Stimulated activated CD8-positive, alpha-beta memory T cell treated with anti-CD3 and anti-CD28 coated beads, Interleukin-7, amount 100 ng/mL, for 24 hours (primary cell): Measurements from ENCODE around the gene MFSD11.
"Not testable (repeated sequence)": the region's sequence is repeated elsewhere in the genome, so short reads cannot be mapped to it uniquely, and the experiment has no call there.

ENCODE experiments used
- DNase-seq: peaks from one replicate; pipeline ENCODE4 v3.0.0-alpha.2; 2020; ENCODE audit warnings: low read depth

The MFSD11 gene

GRCh38 chr17:76748657-76749056 lies 10.7 kb downstream of the MFSD11 start:
- DNase-seq = no peak

DNA sequence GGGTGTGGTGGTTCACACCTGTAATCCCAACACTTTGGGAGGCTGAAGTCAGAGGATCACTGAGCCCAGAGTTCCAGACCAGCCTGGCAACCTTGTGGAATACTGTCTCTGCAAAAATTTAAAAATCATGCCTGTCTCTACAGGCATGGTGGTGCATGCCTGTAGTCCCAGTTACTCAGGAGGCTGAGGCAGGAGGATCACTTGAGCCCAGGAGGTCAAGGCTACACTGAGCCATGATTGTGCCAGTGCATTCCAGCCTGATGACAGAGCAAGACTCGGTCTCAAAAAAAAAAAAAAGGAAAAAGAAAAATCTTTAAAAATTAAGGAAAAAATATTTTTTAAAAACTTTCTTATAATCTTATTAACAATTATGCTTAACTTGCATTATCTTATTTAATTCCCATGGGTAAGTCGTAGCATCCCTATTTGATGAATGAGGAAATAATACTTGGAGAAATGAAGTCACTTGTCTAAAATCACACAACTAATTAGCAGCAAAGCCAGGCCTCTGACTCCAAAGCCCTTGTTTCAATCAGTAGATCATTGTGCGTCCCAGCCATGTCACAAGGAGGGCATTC lies 13.6 kb downstream of the MFSD11 start:
- no peak for DNase-seq

GRCh38 chr17:76752006-76752405 lies 14.1 kb downstream of the MFSD11 start:
- no peak for DNase-seq

DNA sequence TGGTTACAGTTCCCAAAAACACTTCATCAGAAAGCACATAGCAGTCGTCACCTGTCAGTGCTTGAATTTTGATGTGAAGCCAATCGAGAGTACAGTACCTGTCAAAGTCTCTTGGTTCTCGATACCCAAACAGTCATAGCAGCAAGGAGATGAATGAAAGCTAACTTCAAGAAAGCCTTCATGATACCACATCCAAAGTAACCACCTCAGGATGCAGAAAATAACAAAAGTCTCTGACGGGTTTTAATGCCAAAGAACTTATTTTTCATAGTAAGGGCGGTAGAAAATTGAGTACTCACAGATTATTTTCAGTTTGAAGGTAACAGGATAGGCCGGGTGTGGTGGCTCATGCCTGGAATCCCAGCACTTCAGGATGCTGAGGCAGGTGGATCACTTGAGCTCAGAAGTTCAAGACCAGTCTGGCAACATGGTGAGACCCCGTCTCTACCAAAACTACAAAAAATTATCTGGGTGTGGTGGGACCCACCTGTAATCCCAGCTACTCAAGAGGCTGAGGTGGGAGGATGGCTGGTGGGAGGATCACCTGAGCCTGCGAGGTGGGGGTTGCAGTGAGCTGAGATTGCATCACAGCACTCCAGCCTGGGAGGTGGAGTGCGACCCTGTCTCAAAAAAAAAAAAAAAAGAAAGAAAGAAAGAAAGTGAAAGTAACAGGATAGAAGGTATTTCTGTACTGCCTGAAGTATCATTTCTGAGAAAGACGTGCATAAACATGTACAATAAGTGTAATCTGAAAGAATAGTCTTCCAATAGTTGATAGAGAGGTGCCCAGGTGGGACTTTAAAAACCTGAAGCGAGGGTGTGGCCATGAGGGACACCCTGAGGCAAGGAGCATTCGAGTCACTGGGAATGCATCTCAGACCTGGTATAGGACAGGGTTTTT lies 15.4 kb downstream of the MFSD11 start:
- DNase-seq = no peak

- DNase-seq = no peak
Observed at GRCh38 chr17:76755285-76755684, 17.4 kb downstream of the MFSD11 start.

DNA sequence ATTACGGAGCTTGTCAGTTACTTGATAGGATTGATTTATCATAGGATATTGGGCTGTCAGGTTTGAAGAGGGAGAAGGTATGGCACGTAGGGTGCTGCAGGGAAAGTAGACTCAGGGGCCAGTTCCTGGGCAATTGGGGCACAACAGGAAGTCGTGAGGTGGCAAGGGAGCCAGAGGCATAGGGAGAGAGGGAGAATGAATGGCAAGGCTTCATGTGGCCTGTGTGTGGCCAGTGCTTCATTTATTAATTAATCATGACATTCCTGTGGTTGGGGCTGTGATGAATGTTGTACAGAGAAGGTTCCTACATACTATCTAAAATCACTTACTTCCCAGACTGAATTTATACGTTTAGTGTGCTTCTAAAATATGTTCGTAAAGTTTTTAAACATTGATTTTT lies 19.3 kb downstream of the MFSD11 start:
- no peak for DNase-seq

GRCh38 chr17:76758570-76758969 lies 20.7 kb downstream of the MFSD11 start:
- no peak for DNase-seq

DNA sequence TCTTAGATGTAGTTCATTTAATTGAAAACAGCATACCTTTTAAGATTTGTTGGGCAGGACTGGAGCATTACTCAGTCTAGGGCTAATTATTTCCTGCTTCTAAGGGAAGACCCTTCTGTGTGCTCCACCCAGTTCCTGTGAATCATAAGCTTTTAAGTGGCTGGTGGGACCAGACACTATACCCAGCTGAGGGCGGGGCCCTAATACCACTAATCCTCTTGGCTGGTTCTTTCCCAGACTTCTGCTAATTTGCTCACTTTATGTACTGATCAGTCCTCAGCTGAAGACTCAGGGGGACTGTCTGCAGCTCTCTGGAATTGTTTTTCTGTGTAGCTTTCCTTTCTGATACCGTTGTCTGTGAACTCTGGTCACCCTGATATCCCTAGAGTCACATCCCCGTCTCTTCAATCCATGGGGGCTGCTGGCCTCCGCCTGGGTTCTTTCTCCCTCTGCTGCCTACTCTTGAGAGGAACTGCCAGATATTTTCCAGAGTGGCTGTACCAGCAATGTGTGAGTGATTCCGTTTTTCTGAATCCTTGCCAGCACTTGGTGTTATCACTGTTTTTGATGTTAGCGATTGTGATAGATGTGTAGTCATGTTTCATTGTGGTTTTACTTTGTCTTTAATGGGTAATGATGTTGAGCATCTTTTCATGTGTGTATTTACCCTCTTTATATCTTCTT lies 35.1 kb downstream of the MFSD11 start:
- peak; percentile 12 for DNase-seq

DNA sequence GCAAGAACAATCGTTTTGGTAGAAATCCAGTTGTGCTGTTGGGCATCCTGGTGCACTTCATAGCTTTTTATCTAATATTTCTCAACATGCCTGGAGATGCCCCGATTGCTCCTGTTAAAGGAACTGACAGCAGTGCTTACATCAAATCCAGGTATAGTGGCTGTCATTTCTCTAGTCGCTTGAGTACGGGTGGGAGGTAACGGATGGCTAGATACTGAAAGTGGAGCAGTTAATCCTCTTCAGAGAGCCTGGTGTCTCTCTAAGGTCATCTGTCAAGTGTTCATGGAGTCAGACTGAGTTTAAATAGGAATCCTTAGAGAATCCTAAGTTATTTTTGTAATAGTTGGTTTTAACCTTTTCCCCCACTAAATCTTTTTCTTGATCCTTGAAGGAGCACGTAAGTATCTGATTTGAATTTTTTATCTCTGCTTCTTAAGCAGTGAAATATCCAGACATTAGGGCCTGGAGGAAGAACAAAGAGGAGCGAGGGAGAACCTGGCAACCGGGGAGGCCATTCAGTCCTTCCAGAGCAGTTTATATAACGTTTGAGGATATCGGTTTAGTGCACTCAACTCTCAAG lies 37.2 kb downstream of the MFSD11 start:
- DNase-seq = no peak

GRCh38 chr17:76781056-76781982 lies 43.4 kb downstream of the MFSD11 start:
- DNase-seq = no peak

GRCh38 chr17:76783146-76783545 lies 45.2 kb downstream of the MFSD11 start:
- no peak for DNase-seq

GRCh38 chr17:76784926-76785325 lies 47.0 kb downstream of the MFSD11 start:
- DNase-seq = no peak

GRCh38 chr17:76787866-76788265 lies 49.9 kb downstream of the MFSD11 start:
- DNase-seq = not testable (repeated sequence)

GRCh38 chr17:76789235-76789788 lies 51.4 kb downstream of the MFSD11 start:
- DNase-seq = no peak

DNA sequence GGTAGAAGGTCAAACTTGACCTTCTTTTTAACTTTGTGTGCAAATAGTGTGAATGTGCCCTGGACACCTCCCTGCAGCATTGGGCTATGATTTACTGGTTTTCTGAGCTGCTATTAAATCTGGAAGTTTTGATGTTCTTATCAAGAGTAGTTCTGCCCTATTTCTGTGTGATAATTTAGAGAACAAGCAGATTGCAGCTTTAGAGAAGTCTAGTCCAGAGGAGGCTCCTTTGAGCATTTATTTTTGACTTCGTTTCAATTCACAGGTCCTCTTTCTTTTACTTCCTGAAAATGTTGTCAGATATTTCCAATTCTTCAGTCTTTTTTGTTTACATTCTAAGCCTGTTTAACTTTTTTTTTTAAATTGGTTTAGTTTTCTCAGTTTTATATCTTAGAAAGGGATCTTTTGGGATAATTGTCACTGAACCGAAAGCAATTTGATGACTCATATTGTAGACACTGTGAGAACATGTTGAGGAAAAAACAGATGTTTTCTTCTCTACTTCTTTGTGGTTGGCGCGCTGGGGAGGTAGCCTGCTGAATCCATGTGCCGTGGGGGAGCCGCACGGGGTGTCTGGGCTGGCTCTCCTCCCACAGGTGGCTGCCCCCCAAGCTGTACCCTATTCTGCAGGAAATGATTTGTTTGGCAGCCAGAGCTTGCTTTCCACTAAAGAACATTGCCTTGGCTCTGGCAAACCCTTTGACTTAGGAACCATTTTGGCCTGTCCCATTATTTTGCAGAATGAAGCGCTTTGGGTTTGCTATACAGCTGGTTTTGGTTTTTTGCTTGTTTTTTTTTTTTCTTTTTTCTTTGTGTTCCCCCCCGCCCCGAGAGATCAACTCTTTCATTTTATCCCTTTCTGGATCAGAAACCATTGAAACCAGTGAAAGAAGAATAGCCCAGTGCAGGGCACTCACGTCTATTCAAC lies 53.4 kb downstream of the MFSD11 start:
- peak; percentile 12 for DNase-seq

DNA sequence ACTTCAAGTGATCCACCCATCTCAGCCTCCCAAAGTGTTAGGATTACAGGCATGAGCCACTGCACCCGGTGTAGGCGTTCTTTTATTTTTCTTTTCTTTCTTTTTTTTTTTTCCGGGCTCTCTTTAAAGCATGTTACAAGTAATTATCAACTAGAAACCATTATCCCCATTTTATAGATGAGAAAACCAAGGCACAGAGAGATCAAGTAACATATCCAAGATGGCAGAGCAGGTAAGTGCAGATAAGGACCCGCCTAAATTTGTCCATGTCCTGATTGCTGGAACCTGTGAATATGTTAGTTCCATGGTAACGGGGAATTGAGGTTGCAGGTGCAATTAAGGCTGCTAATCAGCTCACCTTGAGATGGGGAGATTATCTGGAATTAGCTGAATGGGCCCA lies 54.4 kb downstream of the MFSD11 start:
- no peak for DNase-seq

DNA sequence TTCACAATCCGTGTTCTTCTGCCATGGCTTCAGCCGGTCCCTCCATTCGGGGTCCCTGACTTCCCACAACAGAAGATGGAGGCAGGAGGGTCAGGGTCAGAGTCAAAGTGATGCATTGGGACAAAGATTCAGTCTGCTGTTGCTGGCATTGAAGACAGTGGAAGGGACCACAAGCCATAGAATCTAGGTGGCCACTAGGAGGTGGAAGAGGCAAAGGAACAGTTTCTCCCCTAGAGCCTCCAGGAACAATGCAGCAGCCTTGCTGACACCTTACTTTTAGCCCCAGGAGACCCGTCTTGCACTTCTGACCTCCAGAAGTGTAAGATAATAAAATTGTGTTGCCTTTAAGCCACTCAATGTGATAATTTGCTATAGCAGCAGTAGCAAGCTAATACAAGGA lies 55.9 kb downstream of the MFSD11 start:
- no peak for DNase-seq

DNA sequence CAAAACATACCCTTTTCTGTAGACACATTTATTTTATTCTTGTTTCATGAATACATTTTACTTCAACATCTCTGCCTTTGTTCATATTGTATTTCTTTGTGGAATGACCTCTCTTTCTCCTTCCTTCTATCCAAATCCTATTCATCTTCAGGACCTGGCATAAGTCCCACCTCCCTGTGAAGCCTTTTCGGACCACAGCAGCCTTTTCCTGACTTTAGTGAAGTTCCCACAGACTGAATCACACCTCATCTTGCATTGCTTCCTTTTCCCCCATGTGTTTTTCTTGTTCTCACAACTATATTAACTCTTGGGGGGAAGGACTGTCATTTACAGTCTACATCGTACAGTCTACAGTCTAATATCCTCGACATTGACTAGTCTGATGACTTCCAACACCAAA lies 58.2 kb downstream of the MFSD11 start:
- no peak for DNase-seq

- DNase-seq = no peak
Observed at GRCh38 chr17:76797241-76797840, 59.4 kb downstream of the MFSD11 start.

DNA sequence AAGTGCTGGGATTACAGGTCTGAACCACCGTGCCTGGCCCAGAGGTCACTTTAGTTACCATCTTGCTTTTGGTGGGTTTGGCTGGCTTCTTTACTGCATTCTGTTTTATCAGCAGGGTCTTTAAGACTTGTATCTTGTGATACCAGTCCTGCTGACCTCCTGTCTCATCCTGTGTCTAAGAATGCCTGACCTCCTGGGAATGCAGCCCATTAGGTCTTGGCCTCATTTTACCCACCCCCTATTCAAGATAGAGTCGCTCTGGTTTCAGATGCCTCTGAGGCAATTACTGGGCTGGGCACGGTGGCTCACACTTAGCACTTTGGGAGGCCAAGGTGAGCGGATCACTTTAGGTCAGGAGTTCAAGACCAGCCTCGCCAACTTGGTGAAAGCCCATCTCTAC lies 63.8 kb downstream of the MFSD11 start:
- no peak for DNase-seq
